SIG-M5 treated with dmso at 0.1 percent for 504 hours (cell line): ENCODE measurements around the gene CRMP1.
"Not testable (repeated sequence)": the region's sequence is repeated elsewhere in the genome, so short reads cannot be mapped to it uniquely, and the experiment has no call there.

Experiments used
- DNase-seq: peaks from one replicate; lab custom pipeline; 2025; ENCODE audit not compliant: unreplicated experiment; lab: John Stamatoyannopoulos, UW

The CRMP1 gene

GRCh38 chr4:5858020-5858769 lies 34.7 kb downstream of the CRMP1 start:
- DNase-seq = no peak

GRCh38 chr4:5857199-5857598 lies 35.7 kb downstream of the CRMP1 start:
- DNase-seq = no peak

- DNase-seq = not testable (repeated sequence)
These were observed 36.5 kb downstream of the CRMP1 start for GRCh38 chr4:5856362-5856761.

- DNase-seq = no peak
These were observed 38.0 kb downstream of the CRMP1 start for GRCh38 chr4:5854929-5855328.

GRCh38 chr4:5852523-5853202 lies 40.2 kb downstream of the CRMP1 start:
- DNase-seq = no peak

GRCh38 chr4:5851637-5852301 lies 41.1 kb downstream of the CRMP1 start:
- no peak for DNase-seq

- DNase-seq = no peak
These were observed 47.6 kb downstream of the CRMP1 start for GRCh38 chr4:5845035-5845905.

- DNase-seq = no peak
These were observed 49.0 kb downstream of the CRMP1 start for GRCh38 chr4:5843573-5844530.

- DNase-seq = no peak
These were observed 50.4 kb downstream of the CRMP1 start for GRCh38 chr4:5842456-5842855.

GRCh38 chr4:5839751-5840674 lies 52.9 kb downstream of the CRMP1 start:
- DNase-seq = no peak

GRCh38 chr4:5839332-5839731 lies 53.6 kb downstream of the CRMP1 start:
- no peak for DNase-seq

- DNase-seq = not testable (repeated sequence)
These were observed 55.4 kb downstream of the CRMP1 start for GRCh38 chr4:5837483-5837882.

- no peak for DNase-seq
These were observed 55.9 kb downstream of the CRMP1 start for GRCh38 chr4:5836943-5837342.

- DNase-seq = no peak
These were observed 64.9 kb downstream of the CRMP1 start for GRCh38 chr4:5828005-5828391.

- no peak for DNase-seq
These were observed 65.5 kb downstream of the CRMP1 start for GRCh38 chr4:5827108-5828004.

- no peak for DNase-seq
These were observed 66.3 kb downstream of the CRMP1 start for GRCh38 chr4:5826437-5827107.

GRCh38 chr4:5825321-5826041 lies 67.4 kb downstream of the CRMP1 start:
- no peak for DNase-seq
